ENCODE data around the gene PRSS1.
"Not testable (repeated sequence)": the region's sequence is repeated elsewhere in the genome, so short reads cannot be mapped to it uniquely, and the experiment has no call there.

PRSS1 gene

GRCh38 chr7:142773230-142773629 is 24.0 kb downstream of the PRSS1 start:
- DNase-seq (ENCODE audit: low read depth, low spot score) = no peak

- DNase-seq (ENCODE audit: low read depth, low spot score) = no peak
Measured at GRCh38 chr7:142773937-142774744, 24.9 kb downstream of the PRSS1 start.

- DNase-seq (ENCODE audit: low read depth, low spot score) = no peak
Measured at GRCh38 chr7:142774826-142775225, 25.6 kb downstream of the PRSS1 start.

- not testable (repeated sequence) for DNase-seq (ENCODE audit: low read depth, low spot score)
Measured at GRCh38 chr7:142775351-142776115, 26.3 kb downstream of the PRSS1 start.

GRCh38 chr7:142776206-142776844 is 27.1 kb downstream of the PRSS1 start:
- DNase-seq (ENCODE audit: low read depth, low spot score) = no peak

GRCh38 chr7:142776845-142777225 is 27.6 kb downstream of the PRSS1 start:
- not testable (repeated sequence) for DNase-seq (ENCODE audit: low read depth, low spot score)

- DNase-seq (ENCODE audit: low read depth, low spot score) = no peak
Measured at GRCh38 chr7:142777318-142777717, 28.0 kb downstream of the PRSS1 start.

GRCh38 chr7:142782922-142783900 is 33.9 kb downstream of the PRSS1 start:
- peak; percentile 63 for DNase-seq (ENCODE audit: low read depth, low spot score)

- no peak for DNase-seq (ENCODE audit: low read depth, low spot score)
Measured at GRCh38 chr7:142784096-142784495, 34.8 kb downstream of the PRSS1 start.

- DNase-seq (ENCODE audit: low read depth, low spot score) = no peak
Measured at GRCh38 chr7:142784716-142785115, 35.4 kb downstream of the PRSS1 start.

- DNase-seq (ENCODE audit: low read depth, low spot score) = no peak
Measured at GRCh38 chr7:142785841-142786250, 36.6 kb downstream of the PRSS1 start.

- no peak for DNase-seq (ENCODE audit: low read depth, low spot score)
Measured at GRCh38 chr7:142787034-142787768, 37.9 kb downstream of the PRSS1 start.

GRCh38 chr7:142787783-142788182 is 38.5 kb downstream of the PRSS1 start:
- DNase-seq (ENCODE audit: low read depth, low spot score) = no peak

GRCh38 chr7:142788303-142789289 is 39.3 kb downstream of the PRSS1 start:
- DNase-seq (ENCODE audit: low read depth, low spot score) = no peak

- DNase-seq (ENCODE audit: low read depth, low spot score) = no peak
Measured at GRCh38 chr7:142789441-142789840, 40.2 kb downstream of the PRSS1 start.

GRCh38 chr7:142790056-142790455 is 40.8 kb downstream of the PRSS1 start:
- no peak for DNase-seq (ENCODE audit: low read depth, low spot score)

- no peak for DNase-seq (ENCODE audit: low read depth, low spot score)
Measured at GRCh38 chr7:142790555-142790954, 41.3 kb downstream of the PRSS1 start.

GRCh38 chr7:142791502-142791901 is 42.2 kb downstream of the PRSS1 start:
- DNase-seq (ENCODE audit: low read depth, low spot score) = no peak

GRCh38 chr7:142792129-142792528 is 42.9 kb downstream of the PRSS1 start:
- DNase-seq (ENCODE audit: low read depth, low spot score) = no peak

Measured in brain pericyte (primary cell).